PC-3 (cell line): ENCODE data around the gene LRRC8C. TPM values are rescaled to one million over a fixed set of nuclear protein-coding genes. Genes with fewer than 3 reads are reported as not detected.
A peak's percentile ranks its signal among the peaks of the same experiment; 100 is the strongest.

Experiments used
- ATAC-seq: fragments of 200-7000 bp; cut with Tn5 transposase; 2 replicates; pipeline ENCODE4 v1.9.1; 2020; ENCODE audit warnings: mild to moderate bottlenecking, moderate library complexity
- BruUV-seq: library from RNA; stranded (reverse); fragments of 400-500 nt; replicated peaks from 2 replicates; lab custom pipeline; 2021; lab: Mats Ljungman, UMichigan
- CTCF ChIA-PET: fragments of 300-600 bp; sonication (Branson Sonifier 250); formaldehyde crosslinking; loops from one replicate; lab custom pipeline; 2022; ENCODE audit warnings: antibody characterized with exemption; lab: Charles Lee
- POLR2A ChIA-PET: fragments of 300-600 bp; sonication (Branson Sonifier 250); formaldehyde crosslinking; loops from one replicate; lab custom pipeline; 2022; ENCODE audit warnings: antibody characterized with exemption; ENCODE audit not compliant: unreplicated experiment; lab: Charles Lee
- DNase-seq: peaks from one replicate; pipeline ENCODE4 v3.0.0-alpha.2; 2015
- H2AFZ ChIP-seq: fragments of 300-600 bp; sonication (generic); 2 replicates; pipeline ENCODE4 v1.6.0; 2016; ENCODE audit warnings: antibody characterized with exemption, low read length
- H3F3A ChIP-seq: fragments of 300-600 bp; sonication (generic); one replicate; pipeline ENCODE4 v1.6.0; 2017; ENCODE audit warnings: antibody characterized with exemption, low read length, control low read depth, mild to moderate bottlenecking; ENCODE audit not compliant: unreplicated experiment
- H3K27ac ChIP-seq: fragments of 300-600 bp; sonication (generic); 2 replicates; pipeline ENCODE4 v1.5.1; 2016; ENCODE audit warnings: mild to moderate bottlenecking, low read length
- H3K27me3 ChIP-seq: fragments of 300-600 bp; sonication (generic); 2 replicates; pipeline ENCODE4 v1.6.1; 2016; ENCODE audit warnings: low read length, mixed read lengths
- H3K36me3 ChIP-seq: fragments of 300-600 bp; sonication (generic); 2 replicates; pipeline ENCODE4 v1.6.1; 2016; ENCODE audit warnings: low read depth, mixed run types, low read length, mixed read lengths
- H3K4me1 ChIP-seq: fragments of 300-600 bp; sonication (generic); 2 replicates; pipeline ENCODE4 v1.5.1; 2016; ENCODE audit warnings: low read length; ENCODE audit not compliant: insufficient read depth
- H3K4me2 ChIP-seq: fragments of 300-600 bp; sonication (generic); 2 replicates; pipeline ENCODE4 v1.6.0; 2016; ENCODE audit warnings: low read length
- H3K4me3 ChIP-seq: fragments of 300-600 bp; sonication (generic); 2 replicates; pipeline ENCODE4 v1.5.1; 2016; ENCODE audit warnings: mild to moderate bottlenecking, low read length, mixed read lengths
- H3K79me2 ChIP-seq: fragments of 300-600 bp; sonication (generic); 2 replicates; pipeline ENCODE4 v1.6.1; 2017; ENCODE audit warnings: low read length, mixed read lengths
- H3K9ac ChIP-seq: fragments of 300-600 bp; sonication (generic); 2 replicates; pipeline ENCODE4 v1.6.0; 2016; ENCODE audit warnings: mild to moderate bottlenecking, low read length
- H3K9me2 ChIP-seq: fragments of 300-600 bp; sonication (generic); replicated peaks from 2 replicates; pipeline ENCODE4 v1.6.1; 2016; ENCODE audit warnings: mixed run types, low read length, mixed read lengths
- H3K9me3 ChIP-seq: fragments of 300-600 bp; sonication (generic); 2 replicates; pipeline ENCODE4 v1.6.1; 2016; ENCODE audit warnings: low read length, mixed read lengths
- H4K20me1 ChIP-seq: fragments of 300-600 bp; sonication (generic); 2 replicates; pipeline ENCODE4 v1.6.1; 2016; ENCODE audit warnings: low read length, mixed read lengths
- EZH2 ChIP-seq: fragments of 300-600 bp; sonication (generic); IDR thresholded peaks from one replicate; pipeline ENCODE4 v1.6.1; 2017; ENCODE audit warnings: antibody characterized with exemption, mild to moderate bottlenecking, low read length; ENCODE audit not compliant: unreplicated experiment
- EZH2phosphoT487 ChIP-seq: fragments of 300-600 bp; sonication (generic); IDR thresholded peaks from 2 replicates; pipeline ENCODE4 v1.6.1; 2018; ENCODE audit warnings: mild to moderate bottlenecking, antibody characterized with exemption, low read length, borderline replicate concordance
- intact Hi-C: fragments of 100-400 bp; cut with micrococcal nuclease; formaldehyde crosslinking; loops from 2 replicates; pipeline ENCODE4 v1.9.0; 2023
- total RNA-seq: library from RNA; depleted of rRNA; stranded (reverse); fragments of >200 nt; gene quantifications from 2 replicates; pipeline ENCODE4 v1.2.3, GENCODE V29; 2014
- TF ChIP-seq, protein P1 (sequence below): fragments of 300-600 bp; sonication (generic); conservative IDR thresholded peaks from 2 replicates; pipeline ENCODE4 v1.5.1; 2017; ENCODE audit warnings: antibody characterized with exemption, low read depth, mild to moderate bottlenecking, low read length

Gene LRRC8C
- total RNA-seq, 1 experiment from 2014 or later = 4.3 TPM

DNA sequence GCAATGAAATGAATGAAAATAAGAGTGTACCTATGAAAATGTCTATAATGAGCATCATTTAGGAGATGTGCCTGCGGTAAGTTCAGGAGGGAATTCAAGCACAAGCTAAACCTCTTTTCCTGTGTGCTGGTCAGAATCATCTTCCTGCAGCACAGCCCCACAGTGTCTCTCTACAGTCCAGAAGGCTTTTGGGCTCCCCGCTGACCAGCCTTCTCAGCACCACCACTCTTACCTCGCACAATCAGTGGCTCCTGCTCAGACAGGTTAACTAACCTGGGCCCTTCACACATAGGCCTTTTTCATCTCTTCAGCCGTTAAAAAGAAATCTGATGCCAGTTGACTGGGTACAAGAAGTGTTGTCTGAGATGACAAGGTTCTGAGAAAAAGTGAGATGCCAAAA lies 57.7 kb downstream of the LRRC8C start:
- H3K36me3 ChIP-seq = no peaks in the 10 kb centered on the region
- no peaks in the 10 kb centered on the region for H3K9me3 ChIP-seq
- DNase-seq = no peak
- ChIA-PET CTCF (no interaction called here), POLR2A (no interaction called here)
- H3K4me1 ChIP-seq = peaks cover 13% of the 10 kb centered on the region; the same call in 1 of the 2 replicates
- H4K20me1 ChIP-seq = no peaks in the 10 kb centered on the region
- no peak overlapping the region for H3K4me2 ChIP-seq
- TF ChIP-seq, protein P1, sequence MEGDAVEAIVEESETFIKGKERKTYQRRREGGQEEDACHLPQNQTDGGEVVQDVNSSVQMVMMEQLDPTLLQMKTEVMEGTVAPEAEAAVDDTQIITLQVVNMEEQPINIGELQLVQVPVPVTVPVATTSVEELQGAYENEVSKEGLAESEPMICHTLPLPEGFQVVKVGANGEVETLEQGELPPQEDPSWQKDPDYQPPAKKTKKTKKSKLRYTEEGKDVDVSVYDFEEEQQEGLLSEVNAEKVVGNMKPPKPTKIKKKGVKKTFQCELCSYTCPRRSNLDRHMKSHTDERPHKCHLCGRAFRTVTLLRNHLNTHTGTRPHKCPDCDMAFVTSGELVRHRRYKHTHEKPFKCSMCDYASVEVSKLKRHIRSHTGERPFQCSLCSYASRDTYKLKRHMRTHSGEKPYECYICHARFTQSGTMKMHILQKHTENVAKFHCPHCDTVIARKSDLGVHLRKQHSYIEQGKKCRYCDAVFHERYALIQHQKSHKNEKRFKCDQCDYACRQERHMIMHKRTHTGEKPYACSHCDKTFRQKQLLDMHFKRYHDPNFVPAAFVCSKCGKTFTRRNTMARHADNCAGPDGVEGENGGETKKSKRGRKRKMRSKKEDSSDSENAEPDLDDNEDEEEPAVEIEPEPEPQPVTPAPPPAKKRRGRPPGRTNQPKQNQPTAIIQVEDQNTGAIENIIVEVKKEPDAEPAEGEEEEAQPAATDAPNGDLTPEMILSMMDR = no peak
- TF ChIP-seq EZH2 (no peak), EZH2phosphoT487 (no peak)
- no peak overlapping the region for H3K4me3 ChIP-seq
- no peak overlapping the region for H3K9ac ChIP-seq
- H2AFZ ChIP-seq = no peak overlapping the region
- H3K27ac ChIP-seq = no peak overlapping the region
- BruUV-seq = no TSS peak
- H3K27me3 ChIP-seq = no peaks in the 10 kb centered on the region
- H3K79me2 ChIP-seq = no peaks in the 10 kb centered on the region
- ATAC-seq = no peak
- no peaks in the 10 kb centered on the region for H3K9me2 ChIP-seq
- no peaks in the 10 kb centered on the region for H3F3A ChIP-seq
- intact Hi-C loops = loop anchor here (10.0 kb wide), 1 partner anchor 74 kb away; no protein-coding TSS in a partner anchor

DNA sequence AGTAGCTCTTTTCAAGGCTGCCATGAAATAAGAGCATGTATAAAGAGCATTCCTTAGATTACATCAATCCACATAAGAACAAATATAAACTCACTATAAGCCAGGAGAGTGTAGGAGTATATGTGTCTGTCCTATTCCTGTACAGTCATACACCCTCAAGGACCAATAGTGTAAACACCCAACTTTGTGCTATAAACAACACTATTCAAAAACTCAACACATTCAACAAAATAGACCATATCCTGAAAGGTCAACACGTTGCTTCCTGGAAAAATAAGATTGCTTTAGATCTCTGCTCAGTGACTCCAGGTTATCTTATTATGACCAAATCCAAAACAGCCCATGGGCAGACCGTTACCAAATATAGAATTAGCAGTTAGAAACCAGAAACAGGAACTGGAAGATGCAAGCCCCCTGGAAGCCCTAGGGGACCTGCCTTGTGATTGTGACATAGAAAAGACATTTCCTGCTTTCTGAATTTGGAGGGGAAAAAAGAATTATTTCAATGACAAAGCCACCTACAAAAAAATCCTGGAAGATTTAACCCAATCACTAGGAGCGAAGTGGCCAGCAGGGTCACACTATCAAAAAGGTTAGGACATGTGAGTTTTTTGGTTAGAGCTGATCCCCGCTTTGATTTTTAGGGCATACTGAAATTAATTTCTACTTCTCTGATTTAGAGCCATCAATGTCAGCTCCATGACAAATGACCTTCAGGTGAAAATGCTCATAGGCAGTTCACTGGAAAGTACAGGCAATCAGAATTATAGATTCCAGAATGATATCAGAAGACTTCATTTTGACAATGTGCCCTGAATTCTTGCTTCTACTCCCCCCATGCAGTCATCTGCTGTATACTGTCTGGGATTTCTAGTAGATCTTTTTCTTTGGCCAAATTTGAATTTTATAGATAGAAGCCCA lies 59.9 kb downstream of the LRRC8C start:
- BruUV-seq = no TSS peak
- intact Hi-C loops = loop anchor here (10.0 kb wide), 1 partner anchor 72 kb away; no protein-coding TSS in a partner anchor
- DNase-seq = peak; percentile 40

More for the DNA sequence above, 59.9 kb downstream of the LRRC8C start:
- H4K20me1 ChIP-seq = no peaks in the 10 kb centered on the region
- H3K36me3 ChIP-seq = no peaks in the 10 kb centered on the region
- ATAC-seq = peak; percentile 81
- H3K9me3 ChIP-seq = no peaks in the 10 kb centered on the region
- TF ChIP-seq, protein P1 = no peak
- no peak for TF ChIP-seq EZH2
- no peak for TF ChIP-seq EZH2phosphoT487
- H3F3A ChIP-seq = no peaks in the 10 kb centered on the region
- CTCF ChIA-PET = interaction anchor here (0.6 kb wide), 1 partner anchor 1029 kb away, joined by 3 read pairs; no protein-coding TSS in a partner anchor
- H3K79me2 ChIP-seq = no peaks in the 10 kb centered on the region
- POLR2A ChIA-PET = interaction anchor here (0.5 to 0.7 kb wide), 2 partner anchors 53 to 1037 kb away, joined by 3 to 4 read pairs; no protein-coding TSS in a partner anchor
- no peak overlapping the region for H3K9ac ChIP-seq
- H3K27ac ChIP-seq = no peak overlapping the region
- no peak overlapping the region for H2AFZ ChIP-seq
- no peak overlapping the region for H3K4me3 ChIP-seq
- H3K4me2 ChIP-seq = no peak overlapping the region
- no peaks in the 10 kb centered on the region for H3K9me2 ChIP-seq
- H3K27me3 ChIP-seq = no peaks in the 10 kb centered on the region
- peaks cover 13% of the 10 kb centered on the region; the same call in 1 of the 2 replicates for H3K4me1 ChIP-seq
